Measurements from ENCODE around the gene TBC1D21.
"Not testable (repeated sequence)": the region's sequence is repeated elsewhere in the genome, so short reads cannot be mapped to it uniquely, and the experiment has no call there.

The TBC1D21 gene

GRCh38 chr15:73930790-73931281 lies 57.5 kb downstream of the TBC1D21 start:
- no peak for DNase-seq (ENCODE audit: low read depth)

GRCh38 chr15:73931441-73931840 lies 58.1 kb downstream of the TBC1D21 start:
- DNase-seq (ENCODE audit: low read depth), result no peak

GRCh38 chr15:73932381-73933191 lies 59.2 kb downstream of the TBC1D21 start:
- no peak for DNase-seq (ENCODE audit: low read depth)

GRCh38 chr15:73934281-73934680 lies 60.9 kb downstream of the TBC1D21 start:
- DNase-seq (ENCODE audit: low read depth), result no peak

GRCh38 chr15:73935547-73935946 lies 62.2 kb downstream of the TBC1D21 start:
- DNase-seq (ENCODE audit: low read depth), result no peak

- no peak for DNase-seq (ENCODE audit: low read depth)
Measured at GRCh38 chr15:73936181-73936580, 62.8 kb downstream of the TBC1D21 start.

GRCh38 chr15:73936588-73937290 lies 63.4 kb downstream of the TBC1D21 start:
- DNase-seq (ENCODE audit: low read depth), result no peak

GRCh38 chr15:73937296-73937695 lies 63.9 kb downstream of the TBC1D21 start:
- no peak for DNase-seq (ENCODE audit: low read depth)

- no peak for DNase-seq (ENCODE audit: low read depth)
Measured at GRCh38 chr15:73937726-73938125, 64.4 kb downstream of the TBC1D21 start.

- not testable (repeated sequence) for DNase-seq (ENCODE audit: low read depth)
Measured at GRCh38 chr15:73938516-73938915, 65.2 kb downstream of the TBC1D21 start.
